ENCODE results near the gene ORAI1. TPM values are rescaled to one million over a fixed set of nuclear protein-coding genes. Genes with fewer than 3 reads are reported as not detected.

Gene ORAI1
- total RNA-seq, 1 experiment from 2014 or later = 33.9 TPM

GRCh38 chr12:121618659-121619233, 7.6 kb upstream of the ORAI1 start:
- Mint-ChIP-seq H3K4me3 (ENCODE audit: unreplicated experiment) (no peak overlapping the region), H3K27ac (ENCODE audit: unreplicated experiment) (peak overlapping the region; percentile 64), H3K36me3 (ENCODE audit: insufficient read depth, unreplicated experiment) (no peaks in the 10 kb centered on the region), H3K27me3 (ENCODE audit: insufficient read depth, unreplicated experiment) (no peaks in the 10 kb centered on the region), H3K4me1 (ENCODE audit: low read depth, unreplicated experiment) (peaks cover 6% of the 10 kb centered on the region), H3K9me3 (ENCODE audit: unreplicated experiment) (no peaks in the 10 kb centered on the region)
- POLR2A ChIA-PET = no interaction called here
- H3K36me3 ChIP-seq (ENCODE audit: control insufficient read depth, insufficient read depth, low read length) = no peaks in the 10 kb centered on the region
- H3K27me3 ChIP-seq (replicated peaks; ENCODE audit: control insufficient read depth, insufficient read depth, low read length) = no peaks in the 10 kb centered on the region
- DNase-seq = no peak
- H3K9me3 ChIP-seq = no peaks in the 10 kb centered on the region
- peaks cover 8% of the 10 kb centered on the region for H3K4me1 ChIP-seq
- H3K4me3 ChIP-seq (ENCODE audit: low read depth, low read length) = no peak overlapping the region
- CTCF ChIA-PET = interaction anchor here (0.6 kb wide), 1 partner anchor 160 kb away, joined by 5 read pairs; no protein-coding TSS in a partner anchor
- intact Hi-C loops (cut with micrococcal nuclease; ENCODE audit: unreplicated experiment) = no loop called here
- TF ChIP-seq CTCF (IDR thresholded peaks at IDR 0.05; ENCODE audit: insufficient read depth in 1 of 2, low read depth in 1 of 2, low read length in 1 of 2, severe bottlenecking in 1 of 2, unreplicated experiment in 1 of 2) = no peak
- no TSS peak for BruUV-seq (replicated peaks)

GRCh38 chr12:121620333-121620891, 5.9 kb upstream of the ORAI1 start:
- Mint-ChIP-seq H3K27me3 (ENCODE audit: insufficient read depth, unreplicated experiment) (no peaks in the 10 kb centered on the region), H3K9me3 (ENCODE audit: unreplicated experiment) (no peaks in the 10 kb centered on the region), H3K4me3 (ENCODE audit: unreplicated experiment) (no peak overlapping the region), H3K36me3 (ENCODE audit: insufficient read depth, unreplicated experiment) (no peaks in the 10 kb centered on the region), H3K4me1 (ENCODE audit: low read depth, unreplicated experiment) (peaks cover 7% of the 10 kb centered on the region), H3K27ac (ENCODE audit: unreplicated experiment) (peak overlapping the region; percentile 67)
- TF ChIP-seq CTCF (IDR thresholded peaks at IDR 0.05; ENCODE audit: insufficient read depth in 1 of 2, low read depth in 1 of 2, low read length in 1 of 2, severe bottlenecking in 1 of 2, unreplicated experiment in 1 of 2) = no peak
- ChIA-PET CTCF (interaction anchor here (0.6 kb wide), 2 partner anchors 9 to 47 kb away, joined by 3 to 5 read pairs; no protein-coding TSS in a partner anchor), POLR2A (interaction anchor here (0.7 kb wide), 1 partner anchor 21 kb away, joined by 9 read pairs; no protein-coding TSS in a partner anchor)
- Histone ChIP-seq H3K9me3 (no peaks in the 10 kb centered on the region), H3K36me3 (ENCODE audit: control insufficient read depth, insufficient read depth, low read length) (no peaks in the 10 kb centered on the region), H3K4me3 (ENCODE audit: low read depth, low read length) (no peak overlapping the region), H3K4me1 (peaks cover 18% of the 10 kb centered on the region), H3K27me3 (replicated peaks; ENCODE audit: control insufficient read depth, insufficient read depth, low read length) (no peaks in the 10 kb centered on the region)
- DNase-seq = no peak
- BruUV-seq (replicated peaks) = no TSS peak
- intact Hi-C loops (cut with micrococcal nuclease; ENCODE audit: unreplicated experiment) = no loop called here

GRCh38 chr12:121626853-121627640, 717 bp downstream of the ORAI1 start:
- Histone ChIP-seq H3K27me3 (replicated peaks; ENCODE audit: control insufficient read depth, insufficient read depth, low read length) (no peaks in the 10 kb centered on the region), H3K4me3 (ENCODE audit: low read depth, low read length) (peak overlapping the region; percentile 86), H3K36me3 (ENCODE audit: control insufficient read depth, insufficient read depth, low read length) (no peaks in the 10 kb centered on the region; the same call in 1 of the 2 replicates), H3K9me3 (no peaks in the 10 kb centered on the region), H3K4me1 (peaks cover 21% of the 10 kb centered on the region)
- no peaks in the 10 kb centered on the region for H3K9me3 Mint-ChIP-seq (ENCODE audit: unreplicated experiment)
- DNase-seq = peak; percentile 71 to 76
- peaks cover 12% of the 10 kb centered on the region for H3K4me1 Mint-ChIP-seq (ENCODE audit: low read depth, unreplicated experiment)
- H3K4me3 Mint-ChIP-seq (ENCODE audit: unreplicated experiment) = peak overlapping the region; percentile 84
- peak in 1 of 2 experiments; percentile 16 for TF ChIP-seq CTCF (IDR thresholded peaks at IDR 0.05; ENCODE audit: insufficient read depth in 1 of 2, low read depth in 1 of 2, low read length in 1 of 2, severe bottlenecking in 1 of 2, unreplicated experiment in 1 of 2)
- POLR2A ChIA-PET = interaction anchor here (0.6 to 2.2 kb wide), 8 partner anchors 17 to 274 kb away, joined by 3 to 11 read pairs (median 5); partner anchors contain the start of gene MORN3
- peak overlapping the region; percentile 81 for H3K27ac Mint-ChIP-seq (ENCODE audit: unreplicated experiment)
- H3K36me3 Mint-ChIP-seq (ENCODE audit: insufficient read depth, unreplicated experiment) = peaks cover 24% of the 10 kb centered on the region
- intact Hi-C loops (cut with micrococcal nuclease; ENCODE audit: unreplicated experiment) = loop anchor here (1.0 to 2.0 kb wide), 3 partner anchors 42 to 127 kb away; partner anchors contain the start of gene MORN3
- CTCF ChIA-PET = interaction anchor here (0.5 to 5.3 kb wide), 20 partner anchors 9 to 454 kb away, joined by 3 to 77 read pairs (median 4); partner anchors contain the start of gene MORN3
- H3K27me3 Mint-ChIP-seq (ENCODE audit: insufficient read depth, unreplicated experiment) = no peaks in the 10 kb centered on the region
- no TSS peak for BruUV-seq (replicated peaks)
